Hepatocyte (in vitro differentiated cells): ENCODE data around the gene SREBF1.

Source experiments
- CTCF ChIP-seq: fragments of 200-600 bp; sonication (generic); IDR thresholded peaks from 2 replicates; pipeline ENCODE4 v1.5.1; 2016; ENCODE audit warnings: antibody characterized with exemption, mild to moderate bottlenecking; ENCODE audit not compliant: poor library complexity
- EZH2 ChIP-seq: fragments of 200-600 bp; sonication (generic); IDR thresholded peaks from 2 replicates; pipeline ENCODE4 v1.6.1; 2016; ENCODE audit warnings: antibody characterized with exemption, mild to moderate bottlenecking, borderline replicate concordance
- EZH2phosphoT487 ChIP-seq: fragments of 200-600 bp; sonication (generic); IDR thresholded peaks from one replicate; pipeline ENCODE4 v1.6.1; 2018; ENCODE audit warnings: antibody characterized with exemption, mild to moderate bottlenecking, low read depth, moderate library complexity; ENCODE audit not compliant: unreplicated experiment, severe bottlenecking

- TF ChIP-seq CTCF (no peak), EZH2phosphoT487 (no peak), EZH2 (no peak)
These were observed 22.4 kb downstream of the SREBF1 start for GRCh38 chr17:17814162-17815061.
